HG02938 (cell line): ENCODE results near the gene NLRP9.
"Not testable (repeated sequence)": the region's sequence is repeated elsewhere in the genome, so short reads cannot be mapped to it uniquely, and the experiment has no call there.

Source experiments
- ATAC-seq: cut with Tn5 transposase; IDR thresholded peaks from one replicate; pipeline ENCODE4 v1.9.1; 2021; ENCODE audit warnings: mild to moderate bottlenecking, moderate library complexity; ENCODE audit not compliant: unreplicated experiment

The NLRP9 gene

DNA sequence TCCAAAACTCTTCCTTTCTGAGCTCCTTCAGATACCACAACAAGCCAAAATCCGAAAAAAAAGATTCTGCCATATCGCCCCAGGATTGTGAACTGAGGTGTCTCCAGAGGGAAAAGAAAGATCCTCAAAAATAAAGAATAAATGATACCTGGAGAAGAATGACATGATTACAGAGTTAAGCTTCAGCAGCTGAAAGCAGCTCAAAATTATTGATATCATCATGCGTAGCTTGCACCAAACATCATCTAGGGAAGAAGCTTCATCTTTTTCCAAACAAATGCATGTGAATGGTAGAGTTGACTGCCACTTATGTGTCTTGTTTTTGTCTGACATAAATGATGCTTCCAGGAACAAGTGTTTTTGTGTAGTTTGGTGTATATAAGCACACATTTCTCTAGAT, at the start of gene NLRP9:
Gene NLRP9 (minus strand): TSS at position 101 of the 400 bp plus-strand sequence. CDS start 28 bp downstream, at position 73.
- ATAC-seq: no peak

DNA sequence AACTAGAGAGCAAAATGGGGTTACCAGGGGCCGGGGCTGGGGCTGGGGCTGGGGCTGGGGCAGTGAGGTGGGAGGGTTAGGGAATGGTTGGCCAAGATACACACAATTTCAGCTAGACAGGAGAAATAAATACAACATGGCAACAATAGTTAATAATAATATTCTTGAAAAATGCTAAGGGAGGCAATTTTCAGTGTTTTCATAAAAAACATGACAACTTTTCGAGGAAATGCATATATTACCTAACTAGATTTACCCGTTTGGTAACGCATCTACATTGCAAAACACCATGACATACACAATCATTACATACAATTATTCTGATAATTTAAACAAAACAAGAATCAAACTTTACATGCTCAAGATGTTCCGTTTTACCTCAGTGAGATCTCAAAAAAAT, 42.9 kb upstream of the NLRP9 start:
- ATAC-seq: no peak

DNA sequence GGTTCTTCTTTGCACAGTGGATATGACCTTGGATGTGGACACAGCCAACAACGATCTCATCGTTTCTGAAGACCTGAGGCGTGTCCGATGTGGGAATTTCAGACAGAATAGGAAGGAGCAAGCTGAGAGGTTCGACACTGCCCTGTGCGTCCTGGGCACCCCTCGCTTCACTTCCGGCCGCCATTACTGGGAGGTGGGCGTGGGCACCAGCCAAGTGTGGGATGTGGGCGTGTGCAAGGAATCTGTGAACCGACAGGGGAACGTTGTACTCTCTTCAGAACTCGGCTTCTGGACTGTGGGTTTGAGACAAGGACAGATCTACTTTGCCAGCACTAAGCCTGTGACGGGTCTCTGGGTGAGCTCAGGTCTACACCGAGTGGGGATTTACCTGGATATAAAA, 40.1 kb upstream of the NLRP9 start:
- ATAC-seq: no peak

DNA sequence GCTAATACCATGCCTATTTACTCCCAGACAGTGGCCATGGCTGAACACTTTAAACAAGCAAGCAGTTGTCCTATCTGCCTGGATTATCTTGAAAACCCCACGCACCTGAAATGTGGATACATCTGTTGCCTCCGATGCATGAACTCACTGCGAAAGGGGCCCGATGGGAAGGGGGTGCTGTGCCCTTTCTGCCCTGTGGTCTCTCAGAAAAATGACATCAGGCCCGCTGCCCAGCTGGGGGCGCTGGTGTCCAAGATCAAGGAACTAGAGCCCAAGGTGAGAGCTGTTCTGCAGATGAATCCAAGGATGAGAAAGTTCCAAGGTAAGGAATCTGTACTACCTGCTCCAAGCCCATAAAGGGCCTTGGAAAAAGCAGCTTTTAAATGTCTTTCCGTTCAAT, 39.3 kb upstream of the NLRP9 start:
- ATAC-seq: no peak

DNA sequence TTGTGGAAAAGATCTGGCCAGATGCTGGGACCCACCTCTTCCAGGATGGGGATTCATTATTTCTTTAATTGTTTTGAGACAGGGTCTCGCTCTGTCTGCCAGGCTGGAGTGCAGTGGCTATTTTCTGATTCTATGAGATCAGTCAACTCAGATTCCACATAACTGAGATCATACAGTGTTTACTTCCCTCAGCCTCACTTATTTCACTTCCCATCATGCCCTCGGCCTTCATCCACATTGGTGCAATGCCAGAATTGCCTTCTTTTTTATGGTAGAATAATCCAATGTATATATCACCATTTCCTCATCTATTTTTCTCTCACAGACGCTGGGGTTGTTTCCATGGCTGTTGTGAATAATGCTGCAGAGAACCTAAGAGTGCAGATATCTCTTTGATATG, 31.4 kb upstream of the NLRP9 start:
- ATAC-seq: not testable (repeated sequence)

DNA sequence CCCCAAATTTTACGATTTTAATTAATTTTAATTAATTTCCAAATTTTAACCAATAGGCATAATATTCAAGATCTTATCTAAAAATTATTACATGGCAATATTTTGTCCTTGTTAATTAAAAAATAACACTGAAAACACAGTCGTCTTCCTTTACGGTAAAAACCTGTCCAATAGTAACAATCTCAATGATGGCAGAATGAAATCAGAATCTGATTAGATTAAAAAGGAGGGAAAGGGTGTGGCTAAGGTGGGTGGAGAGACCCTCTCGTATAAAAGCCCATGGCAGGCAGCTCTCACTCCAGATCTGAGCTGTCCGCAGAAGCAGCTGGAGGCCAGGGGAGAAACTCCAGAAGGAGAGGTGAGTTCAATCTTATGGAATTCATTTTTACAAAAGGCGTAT, 30.6 kb upstream of the NLRP9 start, which contains the start of gene RFPL4AL1:
Gene RFPL4AL1 (plus strand): TSS at position 301 of the 400 bp plus-strand sequence. CDS start 2,687 bp downstream, outside the sequence.
- ATAC-seq: not testable (repeated sequence)

DNA sequence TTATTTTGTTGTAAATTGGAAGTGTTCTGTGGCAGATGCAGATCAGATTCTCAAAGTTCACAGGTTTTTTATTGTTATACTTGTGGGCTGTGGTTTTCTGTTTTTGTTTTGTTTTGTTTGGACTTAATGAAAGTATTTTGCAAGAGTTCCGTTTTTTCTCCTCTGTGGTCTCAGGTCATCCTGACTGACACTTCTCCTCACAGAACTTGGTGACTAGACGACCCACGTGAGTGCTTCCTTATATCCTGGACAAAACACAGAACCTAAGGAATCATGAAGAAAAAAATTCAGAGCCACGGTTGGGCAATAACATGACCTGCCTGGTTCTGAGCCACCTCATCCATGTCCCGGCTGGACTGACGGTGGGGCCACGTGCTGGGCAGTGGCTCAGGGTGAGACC, 28.3 kb upstream of the NLRP9 start:
- ATAC-seq: no peak

DNA sequence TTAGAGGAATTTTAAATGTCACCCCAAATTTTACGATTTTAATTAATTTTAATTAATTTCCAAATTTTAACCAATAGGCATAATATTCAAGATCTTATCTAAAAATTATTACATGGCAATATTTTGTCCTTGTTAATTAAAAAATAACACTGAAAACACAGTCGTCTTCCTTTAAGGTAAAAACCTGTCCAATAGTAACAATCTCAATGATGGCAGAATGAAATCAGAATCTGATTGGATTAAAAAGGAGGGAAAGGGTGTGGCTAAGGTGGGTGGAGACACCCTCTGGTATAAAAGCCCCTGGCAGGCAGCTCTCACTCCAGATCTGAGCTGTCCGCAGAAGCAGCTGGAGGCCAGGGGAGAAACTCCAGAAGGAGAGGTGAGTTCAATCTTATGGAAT, 20.6 kb upstream of the NLRP9 start, which contains the start of gene RFPL4A:
Gene RFPL4A (plus strand): TSS at position 301 of the 400 bp plus-strand sequence. CDS start 2,704 bp downstream, outside the sequence.
- ATAC-seq: not testable (repeated sequence)

DNA sequence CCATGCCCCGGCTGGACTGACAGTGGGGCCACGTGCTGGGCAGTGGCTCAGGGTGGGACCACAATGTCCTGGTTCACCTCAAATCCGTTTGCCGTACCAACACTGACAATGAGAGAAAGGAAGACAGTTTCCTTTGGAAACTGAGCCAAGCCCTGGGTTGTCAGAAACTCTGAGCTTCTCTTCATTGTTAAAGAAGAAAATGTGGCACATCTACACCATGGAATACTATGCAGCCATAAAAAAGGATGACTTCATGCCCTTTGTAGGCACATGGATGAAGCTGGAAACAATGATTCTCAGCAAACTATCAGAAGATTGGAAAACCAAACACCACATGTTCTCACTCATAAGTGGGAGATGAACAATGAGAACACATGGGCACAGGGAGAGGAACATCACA, 18.6 kb upstream of the NLRP9 start:
- ATAC-seq: not testable (repeated sequence)

DNA sequence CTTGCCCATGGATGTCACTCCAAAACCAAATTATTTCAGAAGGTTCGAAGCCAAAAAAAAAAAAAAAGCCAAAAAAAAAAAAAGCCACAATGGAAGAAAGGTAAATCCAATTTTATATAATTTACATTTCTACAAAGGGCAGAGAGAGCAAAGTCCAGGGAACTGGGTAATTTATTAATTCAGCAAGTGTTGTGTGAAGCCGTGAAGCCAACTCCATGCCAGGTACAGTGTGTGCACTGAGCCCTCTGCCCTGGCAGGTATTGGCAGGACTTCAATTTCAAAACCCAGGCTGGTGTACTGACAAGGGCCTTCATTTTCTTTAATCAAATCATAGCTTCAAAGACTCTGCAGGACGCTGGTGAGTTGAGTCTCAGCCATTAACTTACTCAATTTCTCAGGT, 15.2 kb upstream of the NLRP9 start:
- ATAC-seq: no peak

DNA sequence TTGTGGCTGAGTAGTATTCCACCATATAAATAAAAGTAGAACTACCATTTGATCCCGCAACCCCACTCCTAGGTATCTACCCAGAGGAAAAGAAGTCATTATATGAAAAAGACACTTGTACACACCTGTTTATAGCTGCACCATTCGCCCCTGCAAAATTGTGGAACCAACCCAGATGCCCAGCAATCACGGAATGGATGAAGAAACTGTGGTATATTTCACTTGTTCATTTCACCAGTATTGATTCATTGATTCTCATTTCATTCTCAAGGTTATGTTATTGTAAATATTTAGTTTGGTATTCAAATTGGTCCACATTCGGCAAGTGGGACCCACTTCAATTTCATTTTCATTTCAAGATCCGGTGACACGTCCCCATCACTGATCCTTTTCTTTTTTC, 12.5 kb upstream of the NLRP9 start:
- ATAC-seq: no peak

DNA sequence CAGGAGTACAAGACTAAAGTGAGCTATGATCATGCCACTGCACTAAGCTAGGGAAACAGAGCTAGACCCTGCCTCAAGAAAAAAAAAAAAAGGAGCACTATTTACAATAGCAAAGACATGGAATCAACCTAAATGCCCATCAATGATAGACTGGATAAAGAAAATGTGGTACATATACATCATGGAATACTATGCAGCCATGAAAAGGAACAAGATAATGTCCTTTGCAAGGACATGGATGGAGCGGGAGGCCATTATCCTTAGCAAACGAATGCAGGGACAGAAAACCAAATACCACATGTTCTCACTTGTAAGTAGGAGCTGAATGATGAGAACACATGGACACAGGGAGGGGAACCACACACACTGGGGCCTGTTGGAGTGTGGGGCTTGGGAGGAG, 7.8 kb downstream of the NLRP9 start:
- not testable (repeated sequence) for ATAC-seq

DNA sequence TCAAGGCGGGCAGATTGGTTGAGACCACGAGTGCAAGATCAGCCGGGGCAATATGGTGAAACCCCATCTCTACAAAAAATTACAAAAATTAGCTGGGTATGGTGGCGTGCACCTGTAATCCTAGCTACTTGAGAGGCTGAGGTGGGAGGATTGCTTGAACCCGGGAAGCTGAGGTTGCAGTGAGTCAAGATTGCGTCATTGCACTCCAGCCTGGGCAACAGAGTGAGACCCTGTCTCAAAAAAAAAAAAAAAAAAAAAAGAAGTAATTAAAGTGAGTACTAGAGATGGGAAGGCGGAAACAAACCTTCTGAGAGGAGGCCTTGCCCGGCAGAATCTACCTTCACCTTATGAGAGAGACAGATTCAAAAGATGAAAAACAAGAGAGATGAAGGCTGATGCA, 14.7 kb downstream of the NLRP9 start:
- no peak for ATAC-seq

DNA sequence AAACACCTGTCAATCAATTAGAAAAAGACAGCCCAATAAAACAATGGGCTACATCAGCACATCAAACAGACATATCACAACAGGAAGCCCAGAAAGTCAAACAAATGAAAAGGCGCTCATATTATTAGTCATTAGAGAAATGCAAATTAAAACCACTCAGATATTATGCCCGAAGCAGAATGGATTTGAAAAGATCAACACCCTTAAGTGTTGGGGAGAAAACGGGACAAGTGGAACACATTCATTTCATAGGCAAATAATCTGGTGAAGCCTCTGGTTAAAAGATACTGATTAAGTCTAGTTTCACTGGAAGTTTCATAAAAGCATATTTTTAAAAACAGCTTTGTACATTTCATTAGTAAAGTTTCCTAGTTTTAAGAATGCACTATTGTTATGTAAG, 17.4 kb downstream of the NLRP9 start:
- ATAC-seq: no peak

DNA sequence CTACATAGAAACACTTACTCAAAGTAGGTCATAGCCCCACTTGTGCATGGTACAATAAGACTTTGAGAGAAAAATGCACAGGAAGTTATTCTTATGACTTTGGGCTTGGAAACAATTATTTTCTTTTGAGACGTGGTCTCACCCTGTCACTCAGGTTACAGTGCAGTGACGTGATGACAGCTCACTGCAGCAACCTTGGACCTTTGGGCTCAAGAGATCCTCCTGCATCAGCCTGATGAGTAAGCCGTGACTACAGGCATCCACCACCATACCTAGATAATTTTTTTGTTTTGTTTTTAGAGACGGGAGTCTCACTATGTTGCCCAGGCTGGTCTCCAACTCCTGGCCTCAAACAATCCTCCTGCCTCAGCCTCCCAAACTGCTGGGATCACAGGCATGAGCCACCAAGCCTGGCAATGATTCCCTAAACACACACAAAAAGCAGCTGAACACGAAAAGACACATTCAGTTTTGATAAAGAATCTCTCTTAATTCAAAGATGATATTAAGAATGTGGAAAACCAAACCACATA, 17.9 kb downstream of the NLRP9 start:
- ATAC-seq: no peak

DNA sequence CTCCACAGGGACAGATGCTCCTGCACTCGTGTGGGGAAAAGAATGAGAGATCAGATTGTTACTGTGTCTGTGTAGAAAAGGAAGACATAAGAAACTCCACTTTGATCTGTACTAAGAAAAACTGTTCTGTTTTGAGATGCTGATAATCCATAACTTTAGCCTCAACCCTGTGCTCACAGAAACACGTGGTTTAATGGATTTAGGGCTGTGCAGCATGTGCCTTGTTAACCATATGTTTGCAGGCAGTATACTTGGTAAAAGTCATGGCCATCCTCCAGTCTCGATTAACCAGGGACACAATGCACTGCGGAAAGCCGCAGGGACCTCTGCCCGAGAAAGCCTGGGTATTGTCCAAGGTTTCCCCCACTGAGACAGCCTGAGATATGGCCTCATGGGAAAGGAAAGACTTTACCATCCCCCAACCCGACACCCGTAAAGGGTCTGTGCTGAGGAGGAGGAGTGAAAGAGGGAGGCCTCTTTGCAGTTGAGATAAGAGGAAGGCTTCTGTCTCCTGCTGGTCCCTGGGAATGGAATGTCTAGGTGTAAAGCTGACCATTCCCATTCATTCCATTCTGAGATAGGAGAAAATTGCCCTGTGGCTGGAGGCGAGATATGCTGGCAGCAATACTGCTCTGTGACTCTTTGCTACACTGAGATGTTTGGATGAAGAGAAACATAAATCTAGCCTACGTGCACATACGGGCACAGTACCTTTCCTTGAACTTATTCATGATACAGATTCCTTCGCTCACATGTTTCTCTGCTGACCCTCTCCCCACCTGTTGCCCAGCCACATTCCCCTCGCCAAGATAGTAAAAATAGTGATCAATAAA, 20.1 kb downstream of the NLRP9 start:
- not testable (repeated sequence) for ATAC-seq

DNA sequence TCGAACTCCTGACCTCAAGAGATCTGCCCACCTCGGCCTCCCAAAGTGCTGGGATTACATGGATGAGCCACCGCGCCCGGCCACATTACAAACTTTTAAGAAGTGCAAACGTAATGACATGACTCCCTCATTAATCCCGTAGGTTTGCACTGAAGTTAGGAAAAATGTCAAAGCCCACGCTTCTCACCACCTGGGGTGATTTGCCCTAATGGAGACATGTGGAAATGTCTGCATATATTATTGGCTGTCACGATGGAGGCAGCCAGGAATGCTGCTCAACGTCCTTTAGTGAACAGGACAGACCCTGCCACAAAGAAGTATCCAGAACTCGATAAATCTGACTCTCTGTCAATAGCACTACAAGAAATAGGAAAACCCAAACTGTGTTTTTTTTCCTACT, 21.0 kb downstream of the NLRP9 start:
- no peak for ATAC-seq

DNA sequence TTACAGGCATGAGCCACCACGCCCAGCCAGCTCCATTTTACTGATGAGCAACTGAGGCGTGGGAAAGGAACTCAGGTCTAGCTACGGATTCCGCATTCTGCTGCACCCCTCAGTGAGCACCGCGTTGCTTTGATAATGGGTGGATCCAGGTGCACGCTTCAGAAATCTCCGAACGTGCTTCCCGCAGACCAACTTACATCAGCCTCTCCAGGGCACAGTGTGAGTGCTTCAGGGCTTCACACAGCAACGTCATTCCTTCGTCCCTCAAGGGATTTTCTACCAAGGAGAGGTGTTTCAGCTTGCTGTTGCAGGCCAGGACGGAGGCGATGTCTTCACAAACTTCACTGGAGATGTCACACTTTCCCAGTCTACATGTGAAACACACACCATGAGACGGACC, 21.7 kb downstream of the NLRP9 start:
- ATAC-seq: no peak

DNA sequence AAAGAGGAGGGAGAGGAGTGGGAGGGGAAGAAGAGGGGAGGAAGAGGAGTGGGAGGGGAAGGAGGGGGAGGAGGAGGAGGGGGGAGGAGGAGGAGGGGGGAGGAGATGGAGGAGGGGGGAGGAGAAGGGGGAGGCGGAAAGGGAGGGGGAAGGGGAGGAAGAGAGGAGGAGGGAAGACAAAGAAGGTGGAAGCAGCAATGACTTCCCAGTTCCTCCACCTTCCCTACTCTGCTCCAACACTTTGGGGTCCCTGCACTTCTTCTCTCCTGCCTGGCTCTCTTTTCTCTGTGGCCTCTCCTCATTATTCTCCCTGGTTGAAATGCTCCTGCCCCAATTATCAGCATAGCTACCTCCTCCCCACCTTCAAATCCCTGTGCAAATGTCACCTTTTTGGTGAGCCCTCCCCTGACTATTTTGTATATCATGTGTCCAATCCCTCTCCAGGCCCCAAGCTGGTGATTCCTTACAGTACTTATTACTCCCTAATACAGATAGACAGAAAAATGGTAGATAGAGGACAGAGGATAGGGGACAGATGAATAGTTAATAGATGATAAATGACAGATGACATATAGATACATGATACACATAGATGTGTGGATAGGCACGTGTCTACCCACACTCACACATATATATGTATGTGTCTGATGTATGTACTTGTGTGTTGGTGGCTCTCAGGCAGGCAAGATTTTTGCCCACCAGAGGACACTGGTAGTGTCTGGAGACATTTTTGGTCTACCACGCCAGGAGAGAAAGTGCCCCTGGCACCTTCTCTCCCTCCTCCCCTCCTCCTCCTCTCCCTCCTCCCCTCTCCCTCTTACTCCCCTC, 25.2 kb downstream of the NLRP9 start:
- no peak for ATAC-seq

DNA sequence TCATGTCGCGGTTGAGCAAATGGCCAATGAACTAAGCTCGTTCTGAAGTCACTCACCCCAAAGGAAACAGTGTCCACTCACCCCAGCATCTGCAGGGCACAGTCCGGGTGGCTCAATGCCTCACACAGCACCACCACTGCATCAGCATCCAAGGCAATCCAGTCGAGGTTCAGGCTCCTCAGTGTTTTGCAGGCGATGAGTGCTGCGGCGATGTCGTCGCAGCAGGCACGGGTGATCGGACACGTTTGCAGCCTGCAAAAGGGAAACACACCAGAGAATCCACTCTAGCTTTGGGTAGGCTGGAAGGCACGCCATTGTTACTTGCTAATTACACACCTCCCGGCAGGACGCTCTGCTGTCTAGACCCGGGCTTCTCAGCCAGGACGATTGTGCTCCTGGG, 26.5 kb downstream of the NLRP9 start:
- no peak for ATAC-seq

DNA sequence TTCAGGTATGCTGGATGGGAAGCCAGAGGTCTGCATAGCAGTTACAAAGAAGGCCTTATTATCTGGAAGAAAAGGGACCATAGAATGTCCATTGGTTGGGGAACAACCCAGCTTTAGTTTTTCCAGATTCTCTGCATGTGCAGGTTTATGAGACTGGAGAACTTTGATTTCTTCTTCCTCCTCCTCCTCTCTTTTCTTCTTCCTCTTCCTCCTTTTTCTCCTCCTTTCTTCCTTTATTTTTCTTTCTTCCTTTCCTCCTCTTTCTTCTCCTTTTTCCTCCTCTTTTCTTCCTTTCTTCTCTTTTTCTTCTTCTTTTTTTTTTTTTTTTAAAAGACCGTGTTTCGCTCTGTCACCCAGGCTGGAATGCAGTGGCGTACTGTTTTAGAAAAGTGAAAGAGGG, 32.2 kb downstream of the NLRP9 start:
- ATAC-seq: no peak
